Esophagus squamous epithelium (tissue), 5 donors: ENCODE results near the gene KSR1. TPM values are rescaled to one million over a fixed set of nuclear protein-coding genes. Genes with fewer than 3 reads are reported as not detected.

Experiments
- DNase-seq: peaks from one replicate; lab custom pipeline; 2025; lab: John Stamatoyannopoulos, UW
- H3K27ac ChIP-seq, 4 donors: fragments of 200-600 bp; sonication (generic); one replicate each; pipeline ENCODE4 v1.5.1; 2016 to 2019; ENCODE audit warnings: mild to moderate bottlenecking in 1 of 4
- H3K27me3 ChIP-seq, 4 donors: fragments of 200-600 bp; sonication (generic); 1 replicate in 3 of 4; 2 replicates in 1 of 4; pipeline versions ENCODE4 v1.5.1 to v1.6.0; 2017 to 2021; ENCODE audit warnings: antibody characterized with exemption in 1 of 4
- H3K36me3 ChIP-seq, 3 donors: fragments of 200-600 bp; sonication (generic); one replicate each; pipeline ENCODE4 v1.5.1; 2016 to 2019
- H3K4me1 ChIP-seq, 3 donors: fragments of 200-600 bp; sonication (generic); one replicate each; pipeline ENCODE4 v1.5.1; 2017 to 2019
- H3K4me3 ChIP-seq, 4 donors: fragments of 200-600 bp; sonication (generic); 1 replicate in 3 of 4; 2 replicates in 1 of 4; pipeline ENCODE4 v1.5.1; 2016 to 2019; ENCODE audit warnings: mild to moderate bottlenecking in 2 of 4, moderate library complexity in 1 of 4
- H3K9me3 ChIP-seq, 3 donors: fragments of 200-600 bp; sonication (generic); one replicate each; pipeline ENCODE4 v1.5.1; 2016 to 2019
- CTCF ChIP-seq, 6 experiments: fragments of 450-650 bp in 4 of 6; fragments of 200-600 bp in 2 of 6; sonication (generic) in 2 of 6; IDR thresholded peaks; one replicate each; pipeline ENCODE4 v1.5.1; 2016 to 2019; ENCODE audit warnings: antibody characterized with exemption in 6 of 6, mild to moderate bottlenecking in 4 of 6, moderate library complexity in 4 of 6
- POLR2A ChIP-seq, 4 donors: fragments of 450-650 bp; IDR thresholded peaks; one replicate each; pipeline ENCODE4 v1.6.1; 2017; ENCODE audit warnings: antibody characterized with exemption in 4 of 4, mild to moderate bottlenecking in 4 of 4, moderate library complexity in 3 of 4
- WGBS, 2 donors: methylation state at CpG; one replicate each; pipeline ENCODE4 v1.1.5; 2018; 5-methylcytosine and 5-hydroxymethylcytosine counted together
- intact Hi-C: fragments of 100-400 bp; cut with DNase I; formaldehyde crosslinking; loops from one replicate; pipeline ENCODE4 v1.15.0; 2022
- total RNA-seq, 4 donors: library from RNA; depleted of rRNA; stranded (reverse); fragments of >200 nt; gene quantifications; one replicate each; pipeline ENCODE4 v1.1.0, GENCODE V29; 2016
- donor health status: DM: yes; HTN: yes; CAD: no.

The KSR1 gene
- total RNA-seq, 4 donors from 2014 or later = 22.3 to 32.4 (median 31.0) TPM

- intact Hi-C loops = no loop called here
- no peak for DNase-seq
- no peaks in the 10 kb centered on the region for H3K27me3 ChIP-seq
- peaks cover 0 to 13% (median 4%) of the 10 kb centered on the region in 3 donors for H3K4me1 ChIP-seq
- peaks cover 9 to 100% (median 52%) of the 10 kb centered on the region in 3 donors for H3K36me3 ChIP-seq
- H3K4me3 ChIP-seq = no peak overlapping the region
- 86 to 87% methylated on average over 2 to 5 of the region's 8 CpGs for WGBS, 2 donors
- H3K27ac ChIP-seq = no peak overlapping the region
- H3K9me3 ChIP-seq = no peaks in the 10 kb centered on the region
- no peak for TF ChIP-seq POLR2A (IDR thresholded peaks at IDR 0.05)
Measured at GRCh38 chr17:27618417-27618816, 162.2 kb downstream of the KSR1 start.

- H3K4me3 ChIP-seq = no peak overlapping the region
- intact Hi-C loops = no loop called here
- no peaks in the 10 kb centered on the region for H3K9me3 ChIP-seq
- H3K27me3 ChIP-seq = no peaks in the 10 kb centered on the region
- TF ChIP-seq CTCF (IDR thresholded peaks at IDR 0.05) = no peak
- TF ChIP-seq POLR2A (IDR thresholded peaks at IDR 0.05) = no peak
- no peak for DNase-seq
- H3K36me3 ChIP-seq = peaks cover 9 to 100% (median 47%) of the 10 kb centered on the region in 3 donors
- H3K4me1 ChIP-seq = peaks cover 0 to 13% (median 4%) of the 10 kb centered on the region in 3 donors
- H3K27ac ChIP-seq = no peak overlapping the region
- 85 to 86% methylated on average over 8 to 9 of the region's 9 CpGs for WGBS, 2 donors
Measured at GRCh38 chr17:27620721-27621120, 164.5 kb downstream of the KSR1 start.

GRCh38 chr17:27621536-27621935 is 165.3 kb downstream of the KSR1 start:
- WGBS, 2 donors = 65 to 80% methylated on average over 1 to 3 of the region's 4 CpGs
- DNase-seq = no peak
- no peak for TF ChIP-seq POLR2A (IDR thresholded peaks at IDR 0.05)
- TF ChIP-seq CTCF (IDR thresholded peaks at IDR 0.05) = no peak
- no peak overlapping the region for H3K4me3 ChIP-seq
- H3K4me1 ChIP-seq = peaks cover 0 to 13% (median 4%) of the 10 kb centered on the region in 3 donors
- no peak overlapping the region for H3K27ac ChIP-seq
- intact Hi-C loops = no loop called here
- H3K9me3 ChIP-seq = no peaks in the 10 kb centered on the region
- H3K27me3 ChIP-seq = no peaks in the 10 kb centered on the region
- peaks cover 9 to 100% (median 44%) of the 10 kb centered on the region in 3 donors for H3K36me3 ChIP-seq

- H3K4me3 ChIP-seq = no peak overlapping the region
- no peaks in the 10 kb centered on the region for H3K9me3 ChIP-seq
- peaks cover 9 to 100% (median 39%) of the 10 kb centered on the region in 3 donors for H3K36me3 ChIP-seq
- H3K4me1 ChIP-seq = peaks cover 0 to 13% (median 4%) of the 10 kb centered on the region in 3 donors
- intact Hi-C loops = no loop called here
- DNase-seq = no peak
- H3K27ac ChIP-seq = no peak overlapping the region
- WGBS, 2 donors = 53 to 65% methylated on average over 6 to 7 of the region's 10 CpGs
- TF ChIP-seq CTCF (IDR thresholded peaks at IDR 0.05) (no peak), POLR2A (IDR thresholded peaks at IDR 0.05) (no peak)
- no peaks in the 10 kb centered on the region for H3K27me3 ChIP-seq
Measured at GRCh38 chr17:27621942-27622559, 165.8 kb downstream of the KSR1 start.

- Histone ChIP-seq H3K27me3 (no peaks in the 10 kb centered on the region), H3K36me3 (peaks cover 7 to 99% (median 29%) of the 10 kb centered on the region in 3 donors), H3K9me3 (no peaks in the 10 kb centered on the region), H3K4me3 (no peak overlapping the region), H3K4me1 (peaks cover 0 to 13% (median 4%) of the 10 kb centered on the region in 3 donors), H3K27ac (no peak overlapping the region)
- intact Hi-C loops = no loop called here
- WGBS, 2 donors = 67 to 78% methylated on average over 3 to 4 of the region's 4 CpGs
- no peak for DNase-seq
- TF ChIP-seq CTCF (IDR thresholded peaks at IDR 0.05) (no peak), POLR2A (IDR thresholded peaks at IDR 0.05) (no peak)
Measured at GRCh38 chr17:27622986-27623385, 166.7 kb downstream of the KSR1 start.
